ENCODE data around the gene NPFF. TPM values are rescaled to one million over a fixed set of nuclear protein-coding genes. Genes with fewer than 3 reads are reported as not detected.

The NPFF gene
- total and polyA plus RNA-seq, 2 of the 13 experiments (the other 11 are each of a cell fraction or from before 2014, with no cell fraction given), result not detected

DNA sequence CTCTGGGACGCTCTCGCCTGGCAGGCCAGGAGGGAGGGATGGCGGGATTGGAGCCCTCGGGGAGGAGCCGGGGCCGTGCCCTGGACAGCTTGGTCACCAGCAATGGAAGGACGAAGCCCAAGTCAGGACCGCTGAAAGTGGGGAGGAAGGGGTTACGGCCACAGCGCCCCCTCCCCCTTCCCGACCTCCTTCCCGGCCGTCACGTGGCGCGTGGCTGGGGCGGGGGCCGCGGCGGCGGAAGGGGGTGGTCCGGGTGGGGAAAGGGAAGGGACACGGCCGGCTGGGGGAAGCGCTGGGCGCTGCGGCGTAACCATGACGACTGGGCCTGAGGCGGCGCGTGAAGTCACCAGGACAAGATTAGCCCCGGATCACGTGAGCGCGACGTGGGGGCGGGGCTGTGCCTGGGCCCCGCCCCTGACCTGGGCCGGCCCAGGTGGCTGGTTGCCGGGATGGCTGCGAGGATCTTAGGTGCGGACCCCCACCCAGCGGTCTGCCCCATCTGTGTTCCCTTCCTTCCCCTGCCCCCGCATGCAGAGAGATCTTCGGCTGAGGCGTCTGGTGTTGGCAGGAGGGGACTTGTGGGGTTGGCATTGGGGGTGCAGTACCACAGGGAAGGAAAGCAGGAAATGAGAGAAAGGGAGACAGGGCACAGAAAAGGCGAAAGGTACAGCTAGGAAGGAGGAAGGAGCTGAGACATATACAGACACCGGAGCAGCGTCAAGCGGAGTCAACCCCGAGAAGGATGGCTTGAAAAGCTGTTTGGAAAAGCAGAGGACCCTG is 14.3 kb downstream of the NPFF start (continued):
- TF ChIP-seq ZNF577 (CRISPR knock-in tag; IDR thresholded peaks at IDR 0.05; ENCODE audit: borderline replicate concordance, low read depth), result no peak
- peak; percentile 29; the same call in 1 of the 2 replicates for TF ChIP-seq ZNF780A (CRISPR knock-in tag; IDR thresholded peaks at IDR 0.05)
- TF ChIP-seq SMAD9 (CRISPR knock-in tag; IDR thresholded peaks at IDR 0.05), result no peak
- TF ChIP-seq, protein P1, sequence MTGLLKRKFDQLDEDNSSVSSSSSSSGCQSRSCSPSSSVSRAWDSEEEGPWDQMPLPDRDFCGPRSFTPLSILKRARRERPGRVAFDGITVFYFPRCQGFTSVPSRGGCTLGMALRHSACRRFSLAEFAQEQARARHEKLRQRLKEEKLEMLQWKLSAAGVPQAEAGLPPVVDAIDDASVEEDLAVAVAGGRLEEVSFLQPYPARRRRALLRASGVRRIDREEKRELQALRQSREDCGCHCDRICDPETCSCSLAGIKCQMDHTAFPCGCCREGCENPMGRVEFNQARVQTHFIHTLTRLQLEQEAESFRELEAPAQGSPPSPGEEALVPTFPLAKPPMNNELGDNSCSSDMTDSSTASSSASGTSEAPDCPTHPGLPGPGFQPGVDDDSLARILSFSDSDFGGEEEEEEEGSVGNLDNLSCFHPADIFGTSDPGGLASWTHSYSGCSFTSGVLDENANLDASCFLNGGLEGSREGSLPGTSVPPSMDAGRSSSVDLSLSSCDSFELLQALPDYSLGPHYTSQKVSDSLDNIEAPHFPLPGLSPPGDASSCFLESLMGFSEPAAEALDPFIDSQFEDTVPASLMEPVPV (CRISPR knock-in tag; IDR thresholded peaks at IDR 0.05), result no peak
- TF ChIP-seq, protein P2, sequence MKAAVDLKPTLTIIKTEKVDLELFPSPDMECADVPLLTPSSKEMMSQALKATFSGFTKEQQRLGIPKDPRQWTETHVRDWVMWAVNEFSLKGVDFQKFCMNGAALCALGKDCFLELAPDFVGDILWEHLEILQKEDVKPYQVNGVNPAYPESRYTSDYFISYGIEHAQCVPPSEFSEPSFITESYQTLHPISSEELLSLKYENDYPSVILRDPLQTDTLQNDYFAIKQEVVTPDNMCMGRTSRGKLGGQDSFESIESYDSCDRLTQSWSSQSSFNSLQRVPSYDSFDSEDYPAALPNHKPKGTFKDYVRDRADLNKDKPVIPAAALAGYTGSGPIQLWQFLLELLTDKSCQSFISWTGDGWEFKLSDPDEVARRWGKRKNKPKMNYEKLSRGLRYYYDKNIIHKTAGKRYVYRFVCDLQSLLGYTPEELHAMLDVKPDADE (CRISPR knock-in tag; IDR thresholded peaks at IDR 0.05), result no peak
- TF ChIP-seq ZBTB20 (CRISPR knock-in tag; IDR thresholded peaks at IDR 0.05; ENCODE audit: borderline replicate concordance, low read depth), result no peak
- 0 out of 2 replicates have a peak, but pooled peaks have one; percentile 29 for TF ChIP-seq MXD4 (CRISPR knock-in tag; IDR thresholded peaks at IDR 0.05)
- TF ChIP-seq ZNF607 (CRISPR knock-in tag; IDR thresholded peaks at IDR 0.05; ENCODE audit: borderline replicate concordance), result no peak
- peak; percentile 51; the same call in 1 of the 2 replicates for TF ChIP-seq YEATS4 (CRISPR knock-in tag; IDR thresholded peaks at IDR 0.05; ENCODE audit: borderline replicate concordance)
- TF ChIP-seq, protein P3, sequence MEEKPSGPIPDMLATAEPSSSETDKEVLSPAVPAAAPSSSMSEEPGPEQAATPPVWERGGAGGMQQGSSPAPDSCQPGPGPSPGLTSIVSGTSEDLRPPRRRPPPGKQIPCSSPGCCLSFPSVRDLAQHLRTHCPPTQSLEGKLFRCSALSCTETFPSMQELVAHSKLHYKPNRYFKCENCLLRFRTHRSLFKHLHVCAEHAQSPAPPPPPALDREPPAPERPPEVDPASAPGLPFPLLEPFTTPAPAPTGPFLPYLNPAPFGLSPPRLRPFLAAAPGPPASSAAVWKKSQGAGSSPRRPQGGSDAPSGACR (CRISPR knock-in tag; IDR thresholded peaks at IDR 0.05), result no peak
- no peak for TF ChIP-seq ZKSCAN5 (CRISPR knock-in tag; IDR thresholded peaks at IDR 0.05)
- TF ChIP-seq DMAP1 (CRISPR knock-in tag; IDR thresholded peaks at IDR 0.05), result peak; percentile 39; the same call in 1 of the 2 replicates
- TF ChIP-seq, protein P4, sequence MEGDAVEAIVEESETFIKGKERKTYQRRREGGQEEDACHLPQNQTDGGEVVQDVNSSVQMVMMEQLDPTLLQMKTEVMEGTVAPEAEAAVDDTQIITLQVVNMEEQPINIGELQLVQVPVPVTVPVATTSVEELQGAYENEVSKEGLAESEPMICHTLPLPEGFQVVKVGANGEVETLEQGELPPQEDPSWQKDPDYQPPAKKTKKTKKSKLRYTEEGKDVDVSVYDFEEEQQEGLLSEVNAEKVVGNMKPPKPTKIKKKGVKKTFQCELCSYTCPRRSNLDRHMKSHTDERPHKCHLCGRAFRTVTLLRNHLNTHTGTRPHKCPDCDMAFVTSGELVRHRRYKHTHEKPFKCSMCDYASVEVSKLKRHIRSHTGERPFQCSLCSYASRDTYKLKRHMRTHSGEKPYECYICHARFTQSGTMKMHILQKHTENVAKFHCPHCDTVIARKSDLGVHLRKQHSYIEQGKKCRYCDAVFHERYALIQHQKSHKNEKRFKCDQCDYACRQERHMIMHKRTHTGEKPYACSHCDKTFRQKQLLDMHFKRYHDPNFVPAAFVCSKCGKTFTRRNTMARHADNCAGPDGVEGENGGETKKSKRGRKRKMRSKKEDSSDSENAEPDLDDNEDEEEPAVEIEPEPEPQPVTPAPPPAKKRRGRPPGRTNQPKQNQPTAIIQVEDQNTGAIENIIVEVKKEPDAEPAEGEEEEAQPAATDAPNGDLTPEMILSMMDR (CRISPR knock-in tag; IDR thresholded peaks at IDR 0.05), result peak; percentile 11
- TF ChIP-seq ZNF382 (CRISPR knock-in tag; IDR thresholded peaks at IDR 0.05; ENCODE audit: borderline replicate concordance), result no peak
- 0 out of 2 replicates have a peak, but pooled peaks have one; percentile 29 for TF ChIP-seq TP53 (CRISPR knock-in tag; conservative IDR thresholded peaks at IDR 0.05)
- TF ChIP-seq ONECUT2 (CRISPR knock-in tag; IDR thresholded peaks at IDR 0.05), result no peak
- no peak for TF ChIP-seq PTBP1 (IDR thresholded peaks at IDR 0.05; ENCODE audit: low read depth, low read length, poor library complexity, severe bottlenecking)
- TF ChIP-seq TBX2 (CRISPR knock-in tag; IDR thresholded peaks at IDR 0.05; ENCODE audit: borderline replicate concordance), result peak; percentile 19; the same call in 1 of the 2 replicates
- no peak for TF ChIP-seq GFI1 (CRISPR knock-in tag; IDR thresholded peaks at IDR 0.05; ENCODE audit: borderline replicate concordance)
- peak; percentile 20; the same call in 1 of the 2 replicates for TF ChIP-seq PITX1 (CRISPR knock-in tag; IDR thresholded peaks at IDR 0.05)
- TF ChIP-seq FOXA1 (IDR thresholded peaks at IDR 0.05), result no peak
- no peak for TF ChIP-seq FOXA1 (CRISPR knock-in tag; IDR thresholded peaks at IDR 0.05)
- TF ChIP-seq ARNTL (CRISPR knock-in tag; IDR thresholded peaks at IDR 0.05), result peak; percentile 82; the same call in 1 of the 2 replicates
- no peak for TF ChIP-seq RXRB (CRISPR knock-in tag; IDR thresholded peaks at IDR 0.05; ENCODE audit: borderline replicate concordance)
